ENCODE results near the gene ME3. TPM values are rescaled to one million over a fixed set of nuclear protein-coding genes. Genes with fewer than 3 reads are reported as not detected.
"Not testable (repeated sequence)": the region's sequence is repeated elsewhere in the genome, so short reads cannot be mapped to it uniquely, and the experiment has no call there.

The ME3 gene
- total RNA-seq, 1 experiment from 2014 or later = 0.30 TPM

- no peak overlapping the region for H2AFZ ChIP-seq (ENCODE audit: low read depth, low read length, poor library complexity, severe bottlenecking)
- no peak overlapping the region for H3K4me2 ChIP-seq (ENCODE audit: low read length)
- H3K79me2 ChIP-seq (ENCODE audit: insufficient read depth, low read length) = no peaks in the 10 kb centered on the region
- ChIA-PET CTCF (no interaction called here), POLR2A (no interaction called here), RAD21 (ENCODE audit: low non-redundant PET in 1 of 2, low total read pairs in 2 of 2, uncharacterized antibody in 2 of 2, unreplicated experiment in 2 of 2) (no interaction called here)
- intact Hi-C loops (cut with micrococcal nuclease) = no loop called here
- ATAC-seq (no peak), DNase-seq (ENCODE audit: low read depth, low spot score) (no peak)
- peaks cover 0 to 6% of the 10 kb centered on the region in 2 experiments; a peak in 1 of 4 replicates for H3K4me1 ChIP-seq (ENCODE audit: control insufficient read depth in 1 of 2, insufficient read depth in 2 of 2, low read length in 2 of 2)
- no peak overlapping the region for H3K9ac ChIP-seq (ENCODE audit: low read length)
- H3K36me3 ChIP-seq (ENCODE audit: control insufficient read depth in 1 of 2, insufficient read depth in 2 of 2, low read length in 2 of 2) = no peaks in the 10 kb centered on the region
- no TSS peak for BruUV-seq (replicated peaks)
- H3K27me3 ChIP-seq (ENCODE audit: insufficient read depth, low read length) = no peaks in the 10 kb centered on the region
- H3K9me3 ChIP-seq (ENCODE audit: control insufficient read depth in 1 of 2, insufficient read depth in 1 of 2, low read depth in 1 of 2, low read length in 2 of 2) = no peaks in the 10 kb centered on the region
- no peak overlapping the region for H3K4me3 ChIP-seq (replicated peaks in 1 of 2; ENCODE audit: low read depth in 1 of 2, low read length in 2 of 2)
- H3K9me2 ChIP-seq (ENCODE audit: insufficient read depth) = no peaks in the 10 kb centered on the region
- H4K20me1 ChIP-seq (ENCODE audit: insufficient read depth) = no peaks in the 10 kb centered on the region
- TF ChIP-seq ELF1 (IDR thresholded peaks at IDR 0.05; ENCODE audit: borderline replicate concordance, low read depth) (no peak), EZH2phosphoT487 (IDR thresholded peaks at IDR 0.05; ENCODE audit: borderline replicate concordance) (no peak), CTCF (IDR thresholded peaks at IDR 0.05 in 2 of 3, conservative IDR thresholded peaks at IDR 0.05 in 1 of 3; ENCODE audit: borderline replicate concordance in 1 of 3, insufficient read depth in 1 of 3, low read depth in 2 of 3, low read length in 2 of 3) (no peak), ATF3 (IDR thresholded peaks at IDR 0.05) (no peak), POLR2AphosphoS5 (IDR thresholded peaks at IDR 0.05; ENCODE audit: low read depth, low read length) (no peak), EZH2 (IDR thresholded peaks at IDR 0.05) (no peak), TCF7L2 (IDR thresholded peaks at IDR 0.05; ENCODE audit: borderline replicate concordance, extremely low read depth, insufficient read depth, insufficient read length) (no peak), YY1 (IDR thresholded peaks at IDR 0.05; ENCODE audit: extremely low read depth, insufficient replicate concordance, low read depth, low read length) (no peak), SIN3A (IDR thresholded peaks at IDR 0.05; ENCODE audit: low read depth) (no peak), REST (IDR thresholded peaks at IDR 0.05; ENCODE audit: low read depth) (no peak), SRF (IDR thresholded peaks at IDR 0.05; ENCODE audit: low read depth) (no peak), EGR1 (IDR thresholded peaks at IDR 0.05; ENCODE audit: low read depth) (no peak)
- H3K27ac ChIP-seq (ENCODE audit: low read depth, low read length) = no peak overlapping the region
Measured at GRCh38 chr11:86547727-86548126, 124.7 kb downstream of the ME3 start.

- H3K27me3 ChIP-seq (ENCODE audit: insufficient read depth, low read length); CTCF ChIA-PET; H3K27ac ChIP-seq (ENCODE audit: low read depth, low read length); POLR2A ChIA-PET; H3K79me2 ChIP-seq (ENCODE audit: insufficient read depth, low read length); BruUV-seq (replicated peaks); H3K4me3 ChIP-seq (replicated peaks in 1 of 2; ENCODE audit: low read depth in 1 of 2, low read length in 2 of 2); H3K4me2 ChIP-seq (ENCODE audit: low read length); intact Hi-C loops (cut with micrococcal nuclease); H2AFZ ChIP-seq (ENCODE audit: low read depth, low read length, poor library complexity, severe bottlenecking); DNase-seq (ENCODE audit: low read depth, low spot score); H3K9ac ChIP-seq (ENCODE audit: low read length); H3K36me3 ChIP-seq (ENCODE audit: control insufficient read depth in 1 of 2, insufficient read depth in 2 of 2, low read length in 2 of 2); H4K20me1 ChIP-seq (ENCODE audit: insufficient read depth); H3K9me3 ChIP-seq (ENCODE audit: control insufficient read depth in 1 of 2, insufficient read depth in 1 of 2, low read depth in 1 of 2, low read length in 2 of 2); ATAC-seq; RAD21 ChIA-PET (ENCODE audit: low non-redundant PET in 1 of 2, low total read pairs in 2 of 2, uncharacterized antibody in 2 of 2, unreplicated experiment in 2 of 2); H3K4me1 ChIP-seq (ENCODE audit: control insufficient read depth in 1 of 2, insufficient read depth in 2 of 2, low read length in 2 of 2); H3K9me2 ChIP-seq (ENCODE audit: insufficient read depth): not testable (repeated sequence)
Measured at GRCh38 chr11:86541299-86541698, 131.1 kb downstream of the ME3 start.

All from HCT116 (cell line).